Duodenal mucosa (tissue), 2 donors: ENCODE results near the gene SLC34A1.

Experiments used
- H3K27ac ChIP-seq: one replicate; pipeline ENCODE4 v1.7.0; 2013; ENCODE audit warnings: low read depth, low read length
- H3K27me3 ChIP-seq, 2 donors: one replicate each; pipeline ENCODE4 v1.7.0; 2013; ENCODE audit warnings: low read length in 2 of 2, control low read depth in 1 of 2; ENCODE audit not compliant: insufficient read depth in 2 of 2, control insufficient read depth in 1 of 2
- H3K36me3 ChIP-seq, 2 donors: one replicate each; pipeline ENCODE4 v1.7.0; 2013; ENCODE audit warnings: low read length in 2 of 2, control low read depth in 1 of 2; ENCODE audit not compliant: insufficient read depth in 2 of 2, control insufficient read depth in 1 of 2
- H3K4me1 ChIP-seq, 2 donors: one replicate each; pipeline ENCODE4 v1.7.0; 2013; ENCODE audit warnings: low read length in 2 of 2, control low read depth in 1 of 2; ENCODE audit not compliant: insufficient read depth in 2 of 2, control insufficient read depth in 1 of 2
- H3K4me3 ChIP-seq, 2 donors: one replicate each; pipeline ENCODE4 v1.7.0; 2013; ENCODE audit warnings: low read length in 2 of 2, low read depth in 1 of 2
- H3K9ac ChIP-seq, 2 donors: one replicate each; pipeline ENCODE4 v1.7.0; 2013; ENCODE audit warnings: low read length in 2 of 2, low read depth in 1 of 2
- H3K9me3 ChIP-seq, 2 donors: one replicate each; pipeline ENCODE4 v1.7.0; 2013; ENCODE audit warnings: low read length in 2 of 2, control low read depth in 1 of 2; ENCODE audit not compliant: control insufficient read depth in 1 of 2

The SLC34A1 gene

GRCh38 chr5:177445917-177446199 is 61.6 kb downstream of the SLC34A1 start:
- Histone ChIP-seq H3K9ac (peak overlapping the region in 1 of 2 donors; percentile 69), H3K36me3 (peaks cover 0 to 7% of the 10 kb centered on the region in 2 donors), H3K27ac (no peak overlapping the region), H3K4me1 (peaks cover 17 to 22% of the 10 kb centered on the region in 2 donors), H3K27me3 (peaks cover 0 to 8% of the 10 kb centered on the region in 2 donors), H3K4me3 (peak overlapping the region; percentile 50 to 75), H3K9me3 (no peaks in the 10 kb centered on the region)

- peak within 1 kb of the TSS; percentile 48 to 69 for H3K9ac ChIP-seq
- peak within 1 kb of the TSS; percentile 5 for H3K27ac ChIP-seq
- H3K4me1 ChIP-seq, result peaks cover 17 to 22% of the 10 kb centered on the region in 2 donors
- peak within 1 kb of the TSS; percentile 50 to 75 for H3K4me3 ChIP-seq
- no peaks in the 10 kb centered on the region for H3K9me3 ChIP-seq
- H3K27me3 ChIP-seq, result peaks cover 0 to 8% of the 10 kb centered on the region in 2 donors
- H3K36me3 ChIP-seq, result peaks cover 0 to 5% of the 10 kb centered on the region in 2 donors
Observed at GRCh38 chr5:177446200-177447065, 62.2 kb downstream of the SLC34A1 start, which contains the start of gene PRR7. PRR7 (plus strand) TSS chr5:177446814; CDS start chr5:177455068, 8,254 bp downstream.

- no peaks in the 10 kb centered on the region for H3K9me3 ChIP-seq
- H3K4me3 ChIP-seq, result peak overlapping the region; percentile 50 to 54
- H3K27me3 ChIP-seq, result peaks cover 0 to 8% of the 10 kb centered on the region in 2 donors
- peak overlapping the region in 1 of 2 donors; percentile 48 for H3K9ac ChIP-seq
- H3K27ac ChIP-seq, result no peak overlapping the region
- H3K36me3 ChIP-seq, result no peaks in the 10 kb centered on the region
- peaks cover 17 to 22% of the 10 kb centered on the region in 2 donors for H3K4me1 ChIP-seq
Observed at GRCh38 chr5:177447066-177447610, 62.9 kb downstream of the SLC34A1 start.

GRCh38 chr5:177447611-177448243 is 63.5 kb downstream of the SLC34A1 start:
- peaks cover 0 to 8% of the 10 kb centered on the region in 2 donors for H3K27me3 ChIP-seq

More at GRCh38 chr5:177447611-177448243, 63.5 kb downstream of the SLC34A1 start:
- Histone ChIP-seq H3K4me1 (peaks cover 21 to 26% of the 10 kb centered on the region in 2 donors), H3K9me3 (no peaks in the 10 kb centered on the region), H3K9ac (no peak overlapping the region), H3K27ac (no peak overlapping the region), H3K4me3 (no peak overlapping the region), H3K36me3 (no peaks in the 10 kb centered on the region)
